GM12878 (cell line): Measurements from ENCODE around the gene GBX1. TPM values are rescaled to one million over a fixed set of nuclear protein-coding genes. Genes with fewer than 3 reads are reported as not detected.

Experiments used
- ATAC-seq: fragments of 200-7000 bp; cut with Tn5 transposase; 3 replicates; pipeline ENCODE4 v1.9.1; 2020; ENCODE audit warnings: mild to moderate bottlenecking, moderate library complexity
- BruUV-seq: library from RNA; stranded (reverse); fragments of 400-500 nt; replicated peaks from 2 replicates; lab custom pipeline; 2021; lab: Mats Ljungman, UMichigan
- CTCF ChIA-PET: fragments of 300-600 bp; sonication (Branson Sonifier 250); formaldehyde crosslinking; extraction: SDS; loops from one replicate; lab custom pipeline; 2021; ENCODE audit warnings: inconsistent platforms; lab: Yijun Ruan, JAX
- POLR2A ChIA-PET: fragments of 350-600 bp; formaldehyde crosslinking; extraction: SDS; loops from one replicate; lab custom pipeline; 2021; ENCODE audit warnings: inconsistent platforms; lab: Charles Lee
- RAD21 ChIA-PET: fragments of 300-600 bp; sonication (Branson Sonifier 250); formaldehyde crosslinking; loops from one replicate; lab custom pipeline; 2023; ENCODE audit warnings: antibody characterized with exemption; ENCODE audit not compliant: unreplicated experiment; lab: Charles Lee
- SMC1A ChIA-PET: fragments of 300-600 bp; sonication (Branson Sonifier 250); formaldehyde crosslinking; loops from one replicate; lab custom pipeline; 2023; ENCODE audit not compliant: unreplicated experiment, uncharacterized antibody; lab: Charles Lee
- DNase-seq: peaks from one replicate; pipeline ENCODE4 v3.0.0-alpha.2; 2011; ENCODE audit warnings: low read depth, low spot score
- FAIRE-seq: peaks from 3 replicates; lab custom pipeline; 2011; peaks lifted over from hg19 to GRCh38; lab: Jason Lieb, UNC
- H2AFZ ChIP-seq: 2 replicates; pipeline ENCODE4 v1.6.0; 2011; ENCODE audit warnings: low read depth, low read length, control low read depth; ENCODE audit not compliant: control insufficient read depth
- H3K27ac ChIP-seq: 2 replicates; pipeline ENCODE4 v1.5.1; 2011; ENCODE audit warnings: control low read depth; ENCODE audit not compliant: control insufficient read depth, insufficient read depth
- H3K27me3 ChIP-seq, 2 experiments: replicated peaks in 1 of 2; 2 replicates each; pipeline versions ENCODE4 v1.6.0 to v1.6.1; 2011; ENCODE audit warnings: low read length in 1 of 2; ENCODE audit not compliant: control insufficient read depth in 2 of 2, insufficient read depth in 2 of 2
- H3K36me3 ChIP-seq, 2 experiments: 2 replicates each; pipeline ENCODE4 v1.5.1; 2011; ENCODE audit warnings: low read length in 1 of 2; ENCODE audit not compliant: control insufficient read depth in 2 of 2, insufficient read depth in 2 of 2
- H3K4me1 ChIP-seq: 2 replicates; pipeline ENCODE4 v1.6.1; 2011; ENCODE audit warnings: mild to moderate bottlenecking, low read length, moderate library complexity, mixed read lengths; ENCODE audit not compliant: control insufficient read depth, insufficient read depth
- H3K4me2 ChIP-seq: 2 replicates; pipeline ENCODE4 v1.6.0; 2011; ENCODE audit warnings: control low read depth; ENCODE audit not compliant: control insufficient read depth, insufficient read depth
- H3K4me3 ChIP-seq: fragments of 200-600 bp; sonication (generic); 2 replicates; pipeline ENCODE4 v1.5.1; 2016
- H3K79me2 ChIP-seq: 2 replicates; pipeline ENCODE4 v1.6.0; 2011; ENCODE audit warnings: low read length; ENCODE audit not compliant: control insufficient read depth, insufficient read depth
- H3K9ac ChIP-seq: 2 replicates; pipeline ENCODE4 v1.8.0; 2011; ENCODE audit warnings: low read length, control low read depth, mixed read lengths; ENCODE audit not compliant: control insufficient read depth, insufficient read depth
- H3K9me3 ChIP-seq: replicated peaks from 3 replicates; pipeline ENCODE4 v1.5.1; 2011; ENCODE audit warnings: mild to moderate bottlenecking, low read length; ENCODE audit not compliant: control insufficient read depth, insufficient read depth
- H4K20me1 ChIP-seq: 2 replicates; pipeline ENCODE4 v1.6.0; 2011; ENCODE audit not compliant: control insufficient read depth, insufficient read depth
- CHD1 ChIP-seq: IDR thresholded peaks from 2 replicates; pipeline ENCODE4 v1.6.1; 2012; ENCODE audit warnings: low read depth, low read length, improper control_type of control experiment
- ETV6 ChIP-seq, 2 experiments: fragments of 450-650 bp in 1 of 2; IDR thresholded peaks in 1 of 2; conservative IDR thresholded peaks in 1 of 2; 2 replicates each; pipeline ENCODE4 v1.6.1; 2014; ENCODE audit warnings: antibody characterized with exemption in 1 of 2, borderline replicate concordance in 1 of 2, low read depth in 1 of 2, mild to moderate bottlenecking in 1 of 2, moderate library complexity in 1 of 2
- IKZF1 ChIP-seq: fragments of 450-650 bp; conservative IDR thresholded peaks from 2 replicates; pipeline ENCODE4 v1.6.1; 2017; ENCODE audit warnings: antibody characterized with exemption, mild to moderate bottlenecking
- LARP7 ChIP-seq: fragments of 450-650 bp; IDR thresholded peaks from 2 replicates; pipeline ENCODE4 v1.6.1; 2017; ENCODE audit warnings: mild to moderate bottlenecking
- RB1 ChIP-seq: fragments of 450-650 bp; formaldehyde crosslinking; IDR thresholded peaks from 2 replicates; pipeline ENCODE4 v1.6.1; 2017; ENCODE audit warnings: mild to moderate bottlenecking, borderline replicate concordance
- SP1 ChIP-seq: IDR thresholded peaks from one replicate; pipeline ENCODE4 v1.6.1; 2011; ENCODE audit warnings: low read depth, low read length
- TCF7 ChIP-seq: IDR thresholded peaks from 2 replicates; pipeline ENCODE4 v1.6.1; 2014; ENCODE audit warnings: antibody characterized with exemption, borderline replicate concordance
- WGBS: methylation state at CpG from one replicate; pipeline ENCODE4 v1.1.6; 2016; ENCODE audit warnings: low lambda C conversion rate; ENCODE audit not compliant: insufficient replicate concordance, insufficient coverage; ENCODE audit errors: missing lambda C conversion rate; 5-methylcytosine and 5-hydroxymethylcytosine counted together
- in situ Hi-C: fragments of 300-500 bp; cut with MboI; formaldehyde crosslinking; loops from 9 replicates; pipeline ENCODE4 v1.14.3; 2018; ENCODE audit warnings: mixed read lengths
- intact Hi-C: fragments of 100-400 bp; cut with micrococcal nuclease; formaldehyde crosslinking; loops from one replicate; pipeline ENCODE4 v1.14.2; 2022; ENCODE audit not compliant: unreplicated experiment
- polyA plus RNA-seq, 11 experiments: library from polyadenylated mRNA; depleted of rRNA in 4 of 11; unstranded in 6 of 11; stranded (reverse) in 5 of 11; fragments of >200 nt; fragmentation: Nextera tagmentation in 4 of 11; fragmentation: Illumina TruSeq in 1 of 11; extraction: Ambion mirVana in 4 of 11; extraction: Trizol in 1 of 11; gene quantifications; 1 replicate in 1 of 11; 2 replicates in 10 of 11; pipeline versions ENCODE4 v1.2.1 to v1.2.3, GENCODE V29; 2011 to 2016; ENCODE audit warnings: inconsistent platforms in 2 of 11, missing spikeins in 2 of 11, low read depth in 1 of 11
- total RNA-seq, 4 experiments: library from RNA; depleted of rRNA in 3 of 4; stranded (reverse); fragments of >200 nt in 3 of 4; fragmentation: Illumina TruSeq in 1 of 4; extraction: Trizol in 1 of 4; gene quantifications; 2 replicates each; pipeline versions ENCODE4 v1.2.1 to v1.2.3, GENCODE V29; 2013 to 2021
- TF ChIP-seq, protein P1 (sequence below): fragments of 450-650 bp; IDR thresholded peaks from 2 replicates; pipeline ENCODE4 v1.6.1; 2016; ENCODE audit warnings: mild to moderate bottlenecking

The GBX1 gene
- total and polyA plus RNA-seq, 10 of the 15 experiments (the other 5 are each of a cell fraction or from before 2014, with no cell fraction given), result not detected

DNA sequence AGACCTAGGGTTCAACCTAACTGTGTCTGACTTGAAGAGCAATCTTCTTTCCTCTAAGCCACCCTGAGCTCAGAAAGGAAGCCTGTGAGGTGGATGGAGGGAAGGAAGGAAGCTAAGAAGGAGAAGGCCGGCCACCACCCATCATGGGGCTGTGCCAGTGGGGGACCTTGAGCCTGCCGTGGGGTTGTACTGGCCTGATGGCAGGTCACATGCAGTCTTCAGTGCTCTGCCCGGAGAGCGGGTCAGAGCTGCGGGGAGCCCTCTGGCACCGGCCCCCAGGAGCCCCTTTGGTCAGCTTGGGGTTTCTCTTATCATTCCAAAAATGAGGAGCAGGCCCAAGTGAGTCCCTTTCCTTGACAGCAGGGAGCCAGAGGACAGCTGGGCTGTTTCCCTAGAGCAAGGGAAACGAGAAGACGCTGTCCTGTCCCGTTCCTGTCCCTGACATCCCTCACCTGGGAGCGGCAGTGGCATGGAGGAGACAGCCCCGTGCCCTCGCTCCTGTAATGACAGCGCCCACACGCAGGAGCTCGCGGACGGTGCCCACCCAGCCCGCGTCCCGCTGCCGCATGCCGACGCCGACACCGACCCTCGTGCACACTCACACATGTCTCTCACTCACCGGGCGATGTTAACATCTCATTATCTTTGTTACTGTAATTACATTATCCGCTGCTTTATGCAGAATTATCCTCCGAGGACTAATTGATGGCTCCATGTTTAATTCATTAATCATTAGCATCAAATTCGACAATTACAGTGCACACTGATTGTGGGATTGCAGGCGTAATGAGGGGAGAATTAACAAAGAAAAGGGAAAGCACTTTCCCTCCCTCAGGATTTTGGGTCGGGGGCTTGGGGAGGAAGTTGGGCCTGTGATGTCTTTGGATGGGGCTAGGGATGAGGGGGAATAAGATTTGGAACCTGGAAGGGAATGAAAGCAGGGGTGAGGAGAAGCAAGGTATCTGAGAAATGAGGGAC lies 31.3 kb downstream of the GBX1 start:
- Histone ChIP-seq H3K4me3 (no peak overlapping the region), H3K36me3 (peaks cover 3 to 6% of the 10 kb centered on the region in 2 experiments; a peak in 2 of 4 replicates), H3K4me2 (no peak overlapping the region), H4K20me1 (no peaks in the 10 kb centered on the region), H3K4me1 (no peaks in the 10 kb centered on the region), H3K79me2 (no peaks in the 10 kb centered on the region), H3K9me3 (no peaks in the 10 kb centered on the region), H3K27me3 (no peaks in the 10 kb centered on the region), H2AFZ (no peak overlapping the region), H3K9ac (no peak overlapping the region), H3K27ac (no peak overlapping the region)
- ChIA-PET RAD21 (no interaction called here), SMC1A (no interaction called here), CTCF (interaction anchor here (1.4 kb wide), 2 partner anchors 11 to 12 kb away, joined by 4 read pairs; no protein-coding TSS in a partner anchor), POLR2A (no interaction called here)
- FAIRE-seq (no peak), DNase-seq (no peak), ATAC-seq (no peak)
- TF ChIP-seq CHD1 (no peak), ETV6 (conservative IDR thresholded peaks at IDR 0.05 in 1 of 2, IDR thresholded peaks at IDR 0.05 in 1 of 2; ENCODE audit: borderline replicate concordance in 1 of 2, low read depth in 1 of 2) (no peak), IKZF1 (no peak), RB1 (no peak), SP1 (no peak), LARP7 (no peak), TCF7 (no peak)
- TF ChIP-seq, protein P1, sequence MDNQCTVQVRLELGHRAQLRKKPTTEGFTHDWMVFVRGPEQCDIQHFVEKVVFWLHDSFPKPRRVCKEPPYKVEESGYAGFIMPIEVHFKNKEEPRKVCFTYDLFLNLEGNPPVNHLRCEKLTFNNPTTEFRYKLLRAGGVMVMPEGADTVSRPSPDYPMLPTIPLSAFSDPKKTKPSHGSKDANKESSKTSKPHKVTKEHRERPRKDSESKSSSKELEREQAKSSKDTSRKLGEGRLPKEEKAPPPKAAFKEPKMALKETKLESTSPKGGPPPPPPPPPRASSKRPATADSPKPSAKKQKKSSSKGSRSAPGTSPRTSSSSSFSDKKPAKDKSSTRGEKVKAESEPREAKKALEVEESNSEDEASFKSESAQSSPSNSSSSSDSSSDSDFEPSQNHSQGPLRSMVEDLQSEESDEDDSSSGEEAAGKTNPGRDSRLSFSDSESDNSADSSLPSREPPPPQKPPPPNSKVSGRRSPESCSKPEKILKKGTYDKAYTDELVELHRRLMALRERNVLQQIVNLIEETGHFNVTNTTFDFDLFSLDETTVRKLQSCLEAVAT, result no peak
- in situ Hi-C loops, result no loop called here
- intact Hi-C loops, result no loop called here
- no TSS peak for BruUV-seq
- 95% methylated on average over 30 of the region's 33 CpGs for WGBS
